Effector memory CD4-positive, alpha-beta T cell (primary cell): ENCODE measurements around the gene HOXD3.

Source experiments
- DNase-seq, 3 donors: peaks; one replicate each; pipeline ENCODE4 v3.0.0-alpha.2; 2020
- H3K27ac ChIP-seq: 2 replicates; pipeline ENCODE4 v1.7.0; 2013; ENCODE audit warnings: mild to moderate bottlenecking, low read length, moderate library complexity; ENCODE audit not compliant: insufficient read depth, poor library complexity, severe bottlenecking
- H3K27me3 ChIP-seq: replicated peaks from 2 replicates; pipeline ENCODE4 v1.7.0; 2013; ENCODE audit warnings: mild to moderate bottlenecking, low read length; ENCODE audit not compliant: insufficient read depth, control insufficient read depth, poor library complexity, severe bottlenecking
- H3K36me3 ChIP-seq: 2 replicates; pipeline ENCODE4 v1.7.0; 2013; ENCODE audit warnings: mild to moderate bottlenecking, low read length, moderate library complexity; ENCODE audit not compliant: control insufficient read depth, insufficient read depth
- H3K4me1 ChIP-seq: 2 replicates; pipeline ENCODE4 v1.7.0; 2013; ENCODE audit warnings: low read length, mild to moderate bottlenecking; ENCODE audit not compliant: control insufficient read depth, insufficient read depth, poor library complexity, severe bottlenecking
- H3K4me3 ChIP-seq: 2 replicates; pipeline ENCODE4 v1.7.0; 2013; ENCODE audit warnings: low read length, low read depth, mild to moderate bottlenecking; ENCODE audit not compliant: insufficient read depth, poor library complexity, severe bottlenecking
- H3K9me3 ChIP-seq: 2 replicates; pipeline ENCODE4 v1.7.0; 2013; ENCODE audit warnings: mild to moderate bottlenecking, low read length, moderate library complexity; ENCODE audit not compliant: control insufficient read depth
- total RNA-seq, 3 donors: gene quantifications; one replicate each; lab custom pipeline; 2026; lab: John Stamatoyannopoulos, UW

HOXD3 gene
- 0 reads per million in 3 donors for total RNA-seq

GRCh38 chr2:176156807-176157498 lies at the start of gene HOXD3:
Gene HOXD3 (plus strand): TSS chr2:176157307. CDS start chr2:176169115, 11,808 bp downstream.
- Histone ChIP-seq H3K27ac (no peak within 1 kb of the TSS), H3K9me3 (no peaks in the 10 kb centered on the region), H3K4me1 (peaks cover 6% of the 10 kb centered on the region), H3K27me3 (peaks cover 64% of the 10 kb centered on the region), H3K4me3 (no peak within 1 kb of the TSS), H3K36me3 (no peaks in the 10 kb centered on the region)
- no peak for DNase-seq

GRCh38 chr2:176107731-176108181 lies 49.4 kb upstream of the HOXD3 start:
- DNase-seq = no peak
- peaks cover 12% of the 10 kb centered on the region for H3K4me1 ChIP-seq
- H3K27ac ChIP-seq = no peak overlapping the region
- H3K9me3 ChIP-seq = no peaks in the 10 kb centered on the region
- H3K36me3 ChIP-seq = no peaks in the 10 kb centered on the region
- H3K27me3 ChIP-seq = peaks cover 90% of the 10 kb centered on the region
- no peak overlapping the region for H3K4me3 ChIP-seq

DNA sequence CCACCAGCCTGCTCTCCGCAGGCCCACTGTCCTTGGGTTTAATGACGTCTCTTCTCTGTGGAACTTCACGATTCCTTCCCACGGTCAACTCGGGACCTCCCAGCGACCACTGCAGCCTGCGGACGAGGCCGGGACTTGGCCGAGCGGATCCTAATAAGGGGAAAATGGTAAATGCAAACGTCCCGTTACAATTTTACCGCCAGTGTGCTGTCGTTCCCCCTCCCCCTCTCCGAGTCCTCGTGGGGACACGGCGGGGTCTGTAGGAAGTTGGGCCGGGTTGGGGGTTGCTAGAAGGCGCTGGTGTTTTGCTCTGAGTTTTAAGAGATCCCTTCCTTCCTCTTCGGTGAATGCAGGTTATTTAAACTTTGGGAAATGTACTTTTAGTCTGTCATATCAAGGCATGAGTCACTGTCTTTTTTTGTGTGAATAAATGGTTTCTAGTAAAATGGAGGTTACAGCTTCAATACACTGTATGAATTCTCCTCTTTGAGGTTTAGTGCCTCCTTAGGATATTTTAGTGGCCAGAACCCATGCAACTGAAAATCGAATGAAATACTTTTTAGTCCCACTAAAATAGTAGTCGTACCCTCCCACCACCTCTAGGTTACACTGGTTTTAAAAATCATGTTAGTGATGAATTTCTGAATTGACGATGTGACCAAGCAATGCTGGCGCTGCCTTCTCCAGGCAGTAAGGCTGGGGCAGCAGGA lies 47.8 kb upstream of the HOXD3 start:
- Histone ChIP-seq H3K4me3 (no peak overlapping the region), H3K27me3 (peaks cover 89% of the 10 kb centered on the region), H3K4me1 (peaks cover 12% of the 10 kb centered on the region)

DNA sequence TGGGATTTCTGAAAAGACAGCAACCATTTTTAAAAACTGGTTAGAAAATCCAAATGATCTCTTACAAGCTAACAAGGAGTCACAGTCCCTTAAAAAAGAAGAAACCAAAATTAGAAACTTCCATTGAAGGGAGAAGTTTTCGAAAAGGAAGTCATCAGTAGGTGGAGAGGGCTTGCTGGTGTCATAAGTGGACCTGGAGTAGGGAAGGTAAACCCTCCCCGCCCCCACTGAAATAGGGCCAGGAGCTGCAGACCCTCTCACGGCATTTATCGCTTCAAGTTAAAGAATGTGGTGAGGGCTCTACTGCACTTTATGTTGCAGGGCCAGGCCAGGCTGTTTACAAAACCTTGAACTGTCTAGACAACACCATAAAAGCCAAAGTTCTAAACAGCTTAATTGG lies 47.2 kb upstream of the HOXD3 start:
- H3K27ac ChIP-seq = no peak overlapping the region
- peaks cover 12% of the 10 kb centered on the region for H3K4me1 ChIP-seq
- no peak overlapping the region for H3K4me3 ChIP-seq
- peaks cover 89% of the 10 kb centered on the region for H3K27me3 ChIP-seq
- DNase-seq = no peak
- H3K9me3 ChIP-seq = no peaks in the 10 kb centered on the region
- no peaks in the 10 kb centered on the region for H3K36me3 ChIP-seq

More for the DNA sequence above, 47.8 kb upstream of the HOXD3 start:
- DNase-seq = no peak
- Histone ChIP-seq H3K9me3 (no peaks in the 10 kb centered on the region), H3K36me3 (no peaks in the 10 kb centered on the region), H3K27ac (no peak overlapping the region)

DNA sequence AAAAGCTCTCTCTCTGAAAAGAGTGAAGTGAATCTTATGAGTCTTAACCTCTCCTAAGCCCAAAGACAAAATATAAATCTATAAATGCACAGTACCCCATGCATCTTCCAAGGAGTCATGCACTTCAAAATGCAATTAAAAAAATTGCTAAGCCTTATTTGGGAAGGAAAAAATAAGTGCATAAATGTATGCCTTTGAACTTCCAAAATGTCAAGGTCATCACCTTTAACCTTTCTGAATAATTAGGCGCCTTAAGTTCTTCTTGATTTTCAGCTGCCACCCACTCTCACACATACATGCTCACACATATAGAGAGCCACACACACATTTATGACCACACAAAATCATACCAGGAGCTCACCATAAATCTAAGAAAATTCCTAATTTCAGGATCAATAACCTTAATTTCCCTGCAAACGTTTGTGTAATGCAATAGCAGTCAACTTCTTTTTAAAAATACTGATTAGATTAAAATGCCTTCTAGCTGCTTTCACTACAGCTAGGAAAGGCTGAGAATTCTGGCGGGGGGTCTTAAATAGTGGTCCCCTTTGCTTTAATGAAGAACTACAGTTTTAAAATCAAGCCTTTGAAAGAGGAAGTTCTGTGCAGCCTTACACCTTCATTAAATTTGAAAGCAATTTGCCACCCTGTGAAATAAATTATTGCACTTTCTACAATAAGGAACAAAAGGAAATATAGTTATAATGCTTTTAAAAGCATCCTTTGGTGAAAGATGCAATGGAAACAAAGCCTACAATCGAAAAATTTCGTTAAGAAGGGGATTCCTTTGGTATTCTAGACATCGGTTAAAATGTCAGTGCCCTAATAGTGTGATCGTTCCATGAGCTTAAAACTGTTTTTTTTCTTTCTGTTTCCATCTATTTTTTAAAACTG lies 46.4 kb upstream of the HOXD3 start:
- peaks cover 89% of the 10 kb centered on the region for H3K27me3 ChIP-seq
- H3K9me3 ChIP-seq = no peaks in the 10 kb centered on the region
- DNase-seq = no peak
- H3K36me3 ChIP-seq = no peaks in the 10 kb centered on the region
- no peak overlapping the region for H3K4me3 ChIP-seq
- no peak overlapping the region for H3K27ac ChIP-seq
- peaks cover 12% of the 10 kb centered on the region for H3K4me1 ChIP-seq

DNA sequence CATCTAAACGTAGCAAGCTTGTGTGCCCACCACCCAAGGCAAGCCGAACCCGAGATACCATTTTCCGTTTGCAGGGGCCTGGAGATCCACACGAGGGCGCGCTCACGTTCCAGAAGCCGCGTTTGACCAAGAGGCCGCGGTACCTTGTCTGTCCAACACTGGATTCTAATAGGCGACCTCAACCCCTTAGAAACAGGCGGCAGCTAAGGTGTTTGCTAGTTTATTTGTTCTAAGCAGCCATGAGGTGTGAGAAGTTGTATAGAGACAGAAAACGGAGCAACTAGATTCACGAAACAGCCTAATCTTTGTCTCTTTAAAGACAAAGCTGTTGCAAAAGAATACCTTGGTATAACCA lies 45.8 kb upstream of the HOXD3 start:
- Histone ChIP-seq H3K4me3 (no peak overlapping the region), H3K27me3 (peaks cover 89% of the 10 kb centered on the region), H3K4me1 (peaks cover 12% of the 10 kb centered on the region), H3K27ac (no peak overlapping the region), H3K36me3 (no peaks in the 10 kb centered on the region), H3K9me3 (no peaks in the 10 kb centered on the region)
- DNase-seq = no peak

DNA sequence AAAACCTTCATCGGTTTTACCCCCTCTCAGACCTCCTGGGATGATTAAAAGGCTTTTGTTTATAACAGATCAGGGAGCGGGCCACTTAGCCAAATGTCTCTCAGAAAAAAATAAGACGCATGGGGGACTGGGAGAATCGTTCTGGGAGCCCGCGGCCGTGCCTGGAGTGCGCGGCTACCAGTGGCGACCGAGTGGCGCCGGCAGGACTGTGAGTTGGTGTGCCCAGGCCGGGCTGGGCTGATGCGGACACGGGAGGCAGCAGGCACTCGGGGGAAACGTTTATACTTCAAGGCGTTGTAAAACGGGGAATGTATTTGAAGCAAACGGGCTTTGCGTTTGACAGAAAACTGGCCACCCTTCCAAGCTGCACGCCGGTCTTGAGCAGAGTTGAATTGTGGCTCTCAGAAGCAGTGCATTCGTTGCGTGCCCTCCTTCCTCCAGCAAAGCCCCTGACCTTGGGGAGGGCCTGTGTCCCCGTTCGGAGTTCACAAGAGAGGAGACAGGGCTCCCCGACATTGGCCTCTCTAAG lies 45.2 kb upstream of the HOXD3 start:
- Histone ChIP-seq H3K36me3 (no peaks in the 10 kb centered on the region), H3K27ac (no peak overlapping the region), H3K4me1 (peaks cover 8% of the 10 kb centered on the region), H3K27me3 (peaks cover 89% of the 10 kb centered on the region), H3K4me3 (no peak overlapping the region), H3K9me3 (no peaks in the 10 kb centered on the region)
- DNase-seq = no peak

GRCh38 chr2:176112375-176113302 lies 44.5 kb upstream of the HOXD3 start:
- peaks cover 91% of the 10 kb centered on the region for H3K27me3 ChIP-seq
- no peak overlapping the region for H3K27ac ChIP-seq
- no peak overlapping the region for H3K4me3 ChIP-seq
- DNase-seq = no peak
- H3K4me1 ChIP-seq = peaks cover 5% of the 10 kb centered on the region
- H3K36me3 ChIP-seq = no peaks in the 10 kb centered on the region
- no peaks in the 10 kb centered on the region for H3K9me3 ChIP-seq
